ENCODE data around the gene KSR1. TPM values are rescaled to one million over a fixed set of nuclear protein-coding genes. Genes with fewer than 3 reads are reported as not detected.

KSR1 gene
- polyA plus RNA-seq, 3 donors = 23.5 to 203 (median 28.7) TPM

DNA sequence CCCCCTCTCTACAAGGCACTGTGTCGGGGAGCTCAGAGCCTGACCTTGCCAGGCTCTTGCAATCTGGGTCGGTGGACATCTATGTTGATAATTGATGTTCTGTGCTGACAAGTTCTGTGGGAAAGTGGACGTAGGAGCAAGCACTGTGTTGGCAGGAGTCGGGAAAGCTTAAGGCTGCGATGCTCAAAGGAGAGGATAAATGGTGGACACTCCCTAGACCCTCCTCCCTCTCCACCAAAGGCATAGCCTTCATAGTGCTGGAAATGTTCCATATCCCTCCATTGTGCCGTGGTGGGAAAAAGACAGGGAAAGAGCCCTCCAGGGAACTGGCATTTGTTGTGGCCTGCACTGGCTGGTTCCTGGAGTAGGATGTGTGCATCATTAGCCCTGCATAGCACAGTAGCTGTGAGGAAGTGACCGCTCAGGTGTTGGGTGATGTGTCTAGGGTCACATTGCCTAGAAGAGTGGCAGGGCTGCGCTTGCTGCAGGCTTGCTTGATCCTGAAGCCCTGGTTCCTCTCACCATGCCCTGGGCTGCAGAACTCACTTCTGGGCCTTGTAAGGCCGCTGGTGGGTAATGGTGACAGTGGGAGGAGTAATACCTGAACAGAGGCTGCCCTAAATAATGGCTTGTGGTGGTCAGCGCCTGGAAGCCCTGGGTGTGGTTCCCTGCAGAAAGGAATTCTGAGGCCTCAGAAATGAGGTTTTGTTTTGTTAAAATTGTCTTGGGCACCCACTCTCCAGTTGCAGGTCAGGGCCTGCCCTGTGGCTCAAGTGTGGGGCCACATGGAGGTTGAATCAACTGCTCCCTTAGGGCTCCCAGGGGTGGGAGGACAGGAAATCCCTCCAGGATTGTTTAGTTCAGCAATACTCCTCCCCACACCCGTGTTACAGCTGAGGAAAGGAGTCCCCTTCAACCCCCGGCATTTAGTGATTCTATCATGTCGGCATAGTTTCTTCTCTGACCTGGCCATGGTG, 62.6 kb downstream of the KSR1 start:
- H3K27ac ChIP-seq (ENCODE audit: low read depth, low read length) = no peak overlapping the region
- whole genome bisulfite sequencing, 3 donors = 69 to 76% (median 71%) methylated on average over 13 of the region's 13 CpGs

DNA sequence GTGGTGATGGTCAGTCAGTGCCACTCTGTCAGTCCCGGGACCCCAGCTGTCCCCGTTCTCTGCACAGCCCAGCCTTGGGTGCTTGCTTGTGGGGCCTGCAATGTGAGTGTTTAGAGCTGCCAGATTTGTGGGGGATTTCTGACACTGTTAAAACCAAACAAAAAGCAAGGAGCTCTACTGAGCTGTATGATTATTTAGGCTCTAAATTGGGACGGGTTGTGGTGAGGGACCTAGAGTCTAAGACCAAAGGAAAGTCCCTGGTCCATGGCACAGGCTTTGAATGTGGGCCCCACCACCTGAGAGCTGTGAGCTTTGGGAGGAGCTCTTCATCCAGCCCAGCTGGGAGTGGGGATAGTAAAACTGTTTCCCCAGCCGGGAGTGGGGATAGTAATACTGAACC, 63.3 kb downstream of the KSR1 start:
- WGBS, 3 donors = 55 to 85% (median 74%) methylated on average over 4 of the region's 4 CpGs
- H3K27ac ChIP-seq (ENCODE audit: low read depth, low read length) = no peak overlapping the region

DNA sequence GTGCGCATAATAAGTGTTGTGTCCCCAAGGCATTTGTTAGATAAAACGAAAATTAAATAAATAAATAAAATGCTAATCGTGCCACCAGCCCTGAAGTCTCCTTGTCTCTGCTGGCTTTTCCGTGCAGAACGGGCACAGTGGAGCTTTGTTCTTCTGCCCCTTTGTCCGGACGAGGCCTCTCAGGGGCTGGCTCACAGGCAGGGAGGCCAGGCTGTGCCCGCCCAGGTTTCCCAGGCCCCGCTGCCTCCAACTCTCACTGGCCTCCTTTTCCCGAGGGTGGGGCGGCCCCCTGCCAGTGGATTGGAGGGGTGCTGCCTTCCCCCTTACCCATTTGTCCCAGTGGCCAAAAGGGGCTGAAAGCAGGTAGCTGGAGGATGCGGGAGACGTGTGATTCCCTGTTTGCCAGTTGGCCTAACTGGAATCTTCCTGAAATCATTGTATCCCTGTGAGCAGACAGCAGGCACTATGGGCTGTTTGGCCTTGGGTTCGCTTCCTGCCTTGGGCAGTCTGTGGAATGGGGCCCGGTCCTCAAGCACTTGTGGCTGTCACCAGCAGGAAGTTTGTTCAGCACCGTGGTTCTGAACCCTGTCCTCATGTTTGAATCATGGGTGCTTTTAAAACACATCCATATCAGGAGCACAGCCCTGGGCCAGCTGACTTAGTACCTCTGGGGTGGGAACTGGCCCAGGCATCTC, 64.4 kb downstream of the KSR1 start:
- WGBS, 3 donors = 40 to 79% (median 78%) methylated on average over 16 of the region's 16 CpGs
- no peak overlapping the region for H3K27ac ChIP-seq (ENCODE audit: low read depth, low read length)

DNA sequence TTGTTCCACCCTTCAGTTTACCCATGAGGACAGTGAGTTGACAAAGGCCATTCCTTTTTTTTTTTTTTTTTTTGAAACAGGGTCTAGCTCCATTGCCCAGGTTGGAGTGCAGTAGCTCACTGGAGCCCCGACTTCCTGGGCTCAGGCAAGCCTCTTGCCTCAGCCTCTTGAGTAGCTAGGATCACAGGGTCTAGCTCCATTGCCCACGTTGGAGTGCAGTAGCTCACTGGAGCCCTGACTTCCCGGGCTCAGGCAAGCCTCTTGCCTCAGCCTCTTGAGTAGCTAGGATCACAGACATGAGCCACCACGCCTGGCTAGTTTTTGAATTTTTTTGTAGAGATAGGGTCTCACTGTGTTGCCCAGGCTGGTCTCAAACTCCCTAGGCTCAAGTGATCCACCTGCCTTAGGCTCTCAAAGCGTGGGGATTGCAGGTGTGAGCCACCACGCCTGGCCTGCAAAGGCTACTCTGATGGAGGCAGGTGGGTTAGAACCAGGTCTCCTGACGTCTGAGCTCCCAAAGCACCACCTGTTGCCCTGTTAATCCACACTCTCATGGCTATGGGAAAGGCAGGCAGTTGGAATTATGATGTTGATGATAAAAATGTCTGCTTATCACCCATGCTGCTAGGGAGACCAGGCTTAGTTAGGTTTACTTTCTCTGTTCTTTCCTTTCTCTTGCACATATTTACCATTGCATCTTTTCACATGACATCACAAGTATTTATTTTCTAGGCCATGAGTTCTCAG, 65.2 kb downstream of the KSR1 start:
- 67 to 96% (median 93%) methylated on average over 7 of the region's 7 CpGs for WGBS, 3 donors
- H3K27ac ChIP-seq (ENCODE audit: low read depth, low read length) = no peak overlapping the region

DNA sequence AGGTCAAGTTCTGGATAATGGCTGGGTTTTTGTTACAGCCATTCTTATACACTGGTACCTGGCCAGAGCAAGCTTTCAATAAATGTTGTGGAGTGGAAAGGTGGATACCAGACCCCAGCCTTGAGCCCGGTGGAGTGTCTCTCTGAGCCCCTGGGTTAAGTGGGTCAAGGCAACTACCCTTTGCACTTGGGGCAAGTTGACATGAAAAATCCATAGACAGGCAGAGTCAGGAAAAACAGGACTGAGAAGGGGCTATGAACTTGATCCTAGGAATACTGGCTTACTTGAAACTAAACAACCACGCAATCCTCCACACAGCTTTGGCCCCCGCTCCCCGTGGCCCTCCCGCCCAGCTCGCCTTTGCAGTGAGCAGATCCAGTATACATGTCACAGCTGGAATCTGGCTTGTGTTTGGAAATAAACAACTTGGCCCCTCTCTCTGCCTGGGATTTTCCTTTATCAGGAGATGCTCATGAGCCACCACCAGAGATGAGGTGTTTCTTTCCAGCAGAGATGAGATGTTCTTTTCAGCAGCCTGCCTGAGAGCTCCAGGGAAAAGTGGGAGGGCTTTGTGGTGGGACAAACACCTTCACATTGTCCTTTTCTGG, 65.9 kb downstream of the KSR1 start:
- H3K27ac ChIP-seq (ENCODE audit: low read depth, low read length) = no peak overlapping the region
- WGBS, 3 donors = 68 to 94% (median 89%) methylated on average over 6 of the region's 6 CpGs

DNA sequence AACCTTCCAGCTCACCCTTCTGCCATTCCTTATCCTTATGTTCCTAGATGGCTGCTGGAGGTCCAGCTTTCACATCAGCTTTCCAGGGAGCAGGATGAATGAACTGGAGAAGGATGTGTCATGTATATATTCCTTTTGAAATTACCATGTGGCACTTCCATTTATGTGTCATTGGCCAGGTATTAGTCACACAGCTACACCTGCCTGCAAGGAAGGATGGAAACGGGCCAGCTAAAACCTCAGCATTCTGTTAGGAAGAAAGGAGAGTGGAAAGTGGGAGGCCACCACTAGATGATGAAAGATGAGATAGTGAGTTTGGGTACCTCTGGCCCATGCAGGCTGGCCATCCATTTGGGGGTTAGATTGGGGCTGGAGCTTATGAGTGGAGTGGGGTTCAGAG, 67.5 kb downstream of the KSR1 start:
- WGBS, 3 donors = 79 to 91% (median 91%) methylated on average over 1 of the region's 1 CpG
- no peak overlapping the region for H3K27ac ChIP-seq (ENCODE audit: low read depth, low read length)

DNA sequence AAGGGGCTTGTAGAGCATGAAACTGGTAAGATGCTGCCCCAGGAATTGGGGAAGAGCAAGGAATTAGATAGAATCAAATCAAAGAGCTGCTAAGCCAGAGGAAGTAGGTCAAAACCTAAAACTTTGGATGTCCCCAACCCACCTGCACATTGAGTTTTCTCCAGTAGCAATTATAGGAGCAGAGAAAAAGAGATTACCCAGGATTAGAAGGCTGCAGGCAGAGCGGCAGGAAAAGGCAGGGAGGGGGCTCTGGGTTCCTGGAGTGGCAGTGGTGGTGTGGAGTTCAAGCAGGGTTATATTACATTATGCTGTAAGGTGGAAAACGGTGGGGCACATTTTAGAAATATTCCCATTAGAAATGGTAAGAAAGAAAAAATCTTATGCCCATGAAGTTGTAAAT, 68.3 kb downstream of the KSR1 start:
- 65 to 71% (median 66%) methylated on average over 2 of the region's 2 CpGs for WGBS, 3 donors
- H3K27ac ChIP-seq (ENCODE audit: low read depth, low read length) = no peak overlapping the region

DNA sequence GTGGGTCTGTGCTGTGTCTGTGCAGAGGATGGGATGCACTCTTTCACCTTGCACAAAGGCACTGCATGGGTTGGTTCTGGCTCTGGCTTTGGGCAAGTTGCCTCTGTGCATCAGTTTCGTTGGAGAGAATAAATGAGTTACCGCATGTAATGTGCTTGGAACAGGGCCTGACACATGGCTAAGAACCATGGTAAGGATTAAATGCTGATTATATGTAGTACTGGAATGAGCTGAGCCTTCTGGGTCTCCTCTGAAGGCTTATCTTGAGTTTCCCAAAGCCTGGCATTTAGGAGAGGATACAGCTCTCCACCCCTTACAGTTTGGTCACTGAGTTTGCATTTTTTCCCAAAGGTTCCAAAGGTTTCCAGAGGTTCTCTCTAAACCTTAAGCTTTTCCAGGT, 69.1 kb downstream of the KSR1 start:
- no peak overlapping the region for H3K27ac ChIP-seq (ENCODE audit: low read depth, low read length)
- 36 to 66% (median 48%) methylated on average over 2 of the region's 2 CpGs for WGBS, 3 donors

DNA sequence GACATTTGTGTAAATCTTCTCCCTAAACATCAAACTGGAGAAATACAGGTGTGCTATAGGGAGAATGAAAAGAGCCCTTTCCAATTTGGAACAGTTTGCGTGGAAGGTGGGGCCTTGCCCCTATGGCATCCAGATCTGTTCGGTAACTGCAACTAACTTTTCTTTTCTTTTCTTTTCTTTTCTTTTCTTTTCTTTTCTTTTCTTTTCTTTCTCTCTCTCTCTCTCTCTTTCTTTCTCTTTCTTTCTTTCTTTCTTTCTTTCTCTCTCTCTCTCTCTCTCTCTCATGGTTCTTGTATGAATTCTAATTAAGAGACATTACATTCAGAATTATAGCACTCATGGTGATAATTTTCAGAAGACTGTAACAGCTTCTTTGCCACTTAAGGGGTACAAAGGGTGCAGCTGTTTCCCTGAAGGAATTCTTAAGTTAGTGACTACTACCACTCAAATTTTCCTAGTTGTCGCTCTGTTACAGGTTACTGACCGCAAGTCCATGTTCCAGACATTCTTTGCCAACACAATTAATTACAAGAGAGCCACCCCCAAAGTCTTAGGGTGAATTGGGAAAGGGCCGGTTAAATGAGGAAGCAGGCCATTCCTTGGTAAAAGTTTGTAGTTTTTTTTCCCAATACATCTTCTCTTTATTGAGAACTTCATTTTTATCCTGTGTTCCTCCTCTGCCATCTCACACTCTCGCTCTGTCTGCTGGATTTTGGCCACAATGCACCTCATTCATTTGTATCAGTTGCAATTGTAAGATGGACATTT, 69.8 kb downstream of the KSR1 start:
- no peak overlapping the region for H3K27ac ChIP-seq (ENCODE audit: low read depth, low read length)

DNA sequence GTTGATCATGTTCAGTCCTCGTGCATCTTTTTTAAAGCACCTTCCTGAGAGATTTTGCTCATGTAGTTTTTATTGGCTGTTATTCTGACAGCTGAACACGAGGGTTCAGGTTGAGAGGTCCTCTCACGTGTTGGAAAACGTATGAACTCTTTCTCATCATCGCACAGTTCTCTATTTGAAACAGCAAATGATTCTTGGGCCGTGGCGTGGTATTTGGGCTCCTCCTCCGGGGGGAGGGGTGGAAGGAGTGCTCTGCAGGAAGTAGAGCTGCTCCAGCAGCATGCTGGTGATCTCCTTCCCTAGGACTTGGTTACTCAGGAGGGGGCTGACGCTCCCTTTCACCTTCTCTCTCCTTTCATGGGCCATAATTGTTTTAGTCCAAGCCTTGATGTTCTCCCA, 70.4 kb downstream of the KSR1 start:
- 6 to 8% (median 7%) methylated on average over 9 of the region's 9 CpGs for WGBS, 3 donors
- H3K27ac ChIP-seq (ENCODE audit: low read depth, low read length) = no peak overlapping the region

More for the DNA sequence above, 69.8 kb downstream of the KSR1 start:
- WGBS, 3 donors = 71 to 87% (median 82%) methylated on average over 6 of the region's 6 CpGs

DNA sequence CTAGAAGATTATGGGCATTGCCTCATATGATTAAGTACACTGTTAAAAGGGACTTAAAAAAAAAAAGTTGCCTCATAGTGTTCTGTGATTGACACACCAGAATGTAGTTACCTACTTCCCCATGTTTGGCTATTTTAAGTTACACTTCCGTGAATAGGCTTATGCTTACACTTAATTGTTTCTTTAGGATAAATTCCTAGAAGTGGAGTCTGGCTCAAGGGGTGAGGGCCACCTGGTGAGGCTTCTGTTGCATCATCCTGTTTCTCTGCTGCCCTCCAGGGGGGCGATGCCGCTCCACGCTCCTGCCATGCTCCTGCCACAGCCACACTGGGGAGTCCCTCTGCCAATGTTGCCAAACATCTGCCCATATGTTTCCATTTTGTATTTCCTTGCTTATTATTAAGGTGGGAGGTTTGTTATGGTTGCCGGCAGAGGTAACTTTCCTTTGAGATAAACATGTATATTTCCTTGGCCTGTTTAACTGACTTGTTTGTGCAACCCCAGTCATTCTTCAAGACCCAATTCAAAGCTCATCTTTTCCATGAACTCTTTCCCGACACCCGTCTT, 73.1 kb downstream of the KSR1 start:
- WGBS, 3 donors = 35 to 67% (median 48%) methylated on average over 7 of the region's 7 CpGs
- no peak overlapping the region for H3K27ac ChIP-seq (ENCODE audit: low read depth, low read length)

DNA sequence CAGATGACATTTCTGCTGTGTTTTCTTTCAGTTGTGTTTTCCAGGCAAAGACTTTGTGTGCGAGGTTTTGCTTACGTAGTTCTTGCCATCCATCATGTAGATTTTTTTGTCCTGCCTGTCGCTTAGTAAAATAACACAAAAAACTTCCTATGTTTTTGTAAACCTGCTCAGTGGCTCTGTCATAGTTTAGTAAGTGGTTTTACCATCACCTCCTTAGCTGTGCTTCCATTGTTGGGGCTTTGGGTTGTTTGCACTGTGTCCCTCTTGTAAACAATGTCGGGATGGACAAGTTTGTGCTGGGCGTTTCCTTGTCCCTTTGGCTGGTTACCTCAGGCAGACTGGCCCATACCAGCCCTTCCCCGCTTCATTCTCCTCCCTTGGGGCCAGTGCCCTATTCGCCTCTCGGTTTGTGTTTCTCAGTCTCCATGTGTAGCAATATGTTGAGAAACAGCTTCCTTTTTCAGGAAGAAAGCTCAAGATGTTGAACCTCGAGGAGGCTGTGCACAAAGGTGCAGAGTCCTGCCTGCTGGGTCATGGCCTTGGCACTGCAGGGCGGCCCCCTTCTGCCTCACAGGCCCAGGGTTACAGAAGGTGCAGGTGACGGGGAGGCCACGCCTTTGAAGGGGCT, 74.6 kb downstream of the KSR1 start:
- WGBS, 3 donors = 25 to 46% (median 33%) methylated on average over 12 of the region's 12 CpGs
- H3K27ac ChIP-seq (ENCODE audit: low read depth, low read length) = no peak overlapping the region

DNA sequence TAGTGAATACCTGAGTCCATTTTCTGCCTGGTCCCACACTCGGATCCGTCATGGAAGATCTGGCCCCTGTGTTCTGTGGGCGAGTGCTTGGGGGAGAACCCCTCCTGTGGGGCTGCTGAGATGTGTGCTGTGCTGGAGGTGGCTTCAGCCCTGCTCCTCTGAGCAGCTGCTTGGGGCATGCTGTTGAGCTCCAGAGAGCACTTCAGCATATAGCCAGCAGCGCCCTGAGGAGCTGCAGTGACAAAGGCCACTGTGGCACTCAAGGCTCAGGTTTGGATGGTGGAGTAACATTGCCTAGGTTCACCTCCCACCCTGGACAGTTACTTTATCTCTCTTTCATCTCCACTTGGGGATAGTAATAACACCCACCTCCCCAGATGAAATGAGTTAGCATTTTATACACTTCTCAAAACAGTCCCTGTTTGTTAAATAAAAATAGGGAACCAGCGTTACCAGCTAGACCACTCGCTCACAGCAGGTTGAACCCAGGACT, 75.3 kb downstream of the KSR1 start:
- WGBS, 3 donors = 71 to 75% (median 73%) methylated on average over 6 of the region's 6 CpGs
- H3K27ac ChIP-seq (ENCODE audit: low read depth, low read length) = no peak overlapping the region

DNA sequence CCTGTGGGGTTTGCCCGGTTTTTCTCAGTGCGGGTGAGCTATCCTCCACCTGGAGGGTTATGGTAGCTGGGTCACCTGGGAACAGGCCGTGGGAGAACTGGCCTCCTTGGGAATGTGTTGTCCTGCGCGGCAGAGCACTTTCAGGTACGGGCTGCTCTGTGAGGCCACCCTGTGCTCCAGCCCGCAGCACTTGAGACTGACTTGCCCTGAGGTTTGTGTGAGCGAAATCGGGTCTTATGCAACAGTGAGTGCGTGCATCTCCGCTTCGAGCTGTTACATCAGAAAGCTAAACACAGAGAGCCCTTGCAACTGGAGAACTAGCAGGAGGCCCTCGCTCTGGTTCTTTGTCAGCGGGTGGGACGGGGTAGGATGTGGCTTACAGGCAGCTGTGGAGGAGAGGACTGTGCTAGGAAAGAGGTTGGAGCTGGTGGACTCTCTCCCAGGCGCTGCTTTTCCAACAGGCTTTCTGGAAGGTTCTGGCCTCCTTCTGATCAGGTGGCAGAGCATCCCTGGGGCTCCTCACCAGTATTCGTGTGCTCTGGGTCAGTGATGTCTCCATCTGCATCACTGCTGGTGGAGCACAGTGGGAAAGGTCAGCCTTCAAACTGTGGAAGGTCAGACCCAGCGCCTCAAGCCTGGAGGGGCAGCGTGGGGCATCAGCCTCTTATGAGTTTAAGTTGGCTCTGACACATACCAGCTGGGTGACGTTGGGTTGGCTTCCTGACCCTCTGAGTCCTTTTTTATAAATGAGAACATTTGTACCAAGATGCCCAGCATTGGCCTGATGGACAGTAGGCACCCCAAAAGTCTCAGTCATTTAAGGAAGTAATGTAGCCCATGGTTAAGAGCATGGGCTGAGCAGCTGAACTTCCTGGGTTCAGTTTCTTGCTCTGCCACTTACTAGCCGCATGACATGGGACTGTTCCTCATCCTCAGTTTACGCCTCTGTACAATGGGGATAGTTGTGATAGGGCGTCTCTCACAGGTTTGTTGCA, 76.3 kb downstream of the KSR1 start:
- no peak overlapping the region for H3K27ac ChIP-seq (ENCODE audit: low read depth, low read length)
- 48 to 72% (median 61%) methylated on average over 23 of the region's 23 CpGs for WGBS, 3 donors

DNA sequence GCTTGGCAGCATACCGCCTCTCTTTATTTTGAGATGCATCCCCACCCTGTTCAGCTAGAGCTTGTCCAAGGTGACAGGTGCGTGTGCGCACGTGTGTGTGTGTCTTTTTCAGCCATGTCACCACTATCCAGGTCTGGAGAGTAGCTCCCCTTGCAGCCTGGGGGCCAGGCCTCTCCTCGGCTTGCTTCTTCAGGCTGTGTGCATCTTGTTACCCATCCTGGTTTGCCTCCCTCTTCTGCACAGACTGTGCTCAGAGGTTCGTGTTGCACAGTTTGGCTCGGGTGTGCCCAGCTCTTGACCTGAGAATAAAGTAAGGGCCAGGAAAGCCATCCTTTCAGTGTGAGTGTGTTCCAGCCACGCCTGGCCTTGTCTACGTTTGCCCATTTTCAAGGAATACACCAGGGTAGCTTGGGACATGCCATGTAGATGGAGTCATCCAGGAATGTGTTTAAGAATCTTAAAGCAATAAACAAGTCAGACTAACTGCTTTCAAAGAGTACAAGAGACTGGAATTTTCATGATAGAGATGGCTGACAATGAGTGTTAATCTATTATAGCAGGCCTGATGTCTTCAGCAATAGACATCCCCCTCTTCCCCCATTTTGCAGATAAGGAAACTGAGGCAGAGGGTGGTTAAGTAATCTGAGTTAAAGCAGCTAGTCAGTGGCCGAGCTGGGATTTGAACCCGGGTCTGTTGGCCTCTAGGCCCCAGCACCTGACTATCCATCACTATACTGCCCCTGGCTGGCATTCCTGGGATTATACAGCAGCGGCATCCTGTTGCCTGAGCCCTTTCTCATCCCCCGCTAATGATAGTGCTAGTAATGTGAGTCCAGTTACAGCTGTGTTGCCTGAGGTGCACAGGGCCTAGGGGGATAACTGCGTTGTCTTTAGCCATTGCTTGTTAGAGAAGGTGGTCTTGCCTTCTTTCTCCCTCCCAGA, 77.9 kb downstream of the KSR1 start:
- H3K27ac ChIP-seq (ENCODE audit: low read depth, low read length) = no peak overlapping the region
- 85 to 89% (median 88%) methylated on average over 14 of the region's 14 CpGs for WGBS, 3 donors

Measured in adipose tissue (tissue), 3 donors.